Smooth muscle cell (in vitro differentiated cells): ENCODE data around the gene INO80. TPM values are rescaled to one million over a fixed set of nuclear protein-coding genes. Genes with fewer than 3 reads are reported as not detected.

Experiments
- DNase-seq: peaks from one replicate; lab custom pipeline; 2025; ENCODE audit not compliant: unreplicated experiment; lab: John Stamatoyannopoulos, UW
- H2AFZ ChIP-seq: fragments of 200-600 bp; sonication (generic); 2 replicates; pipeline ENCODE4 v1.6.0; 2016; ENCODE audit warnings: antibody characterized with exemption, low read depth, mild to moderate bottlenecking
- H3F3A ChIP-seq: fragments of 200-600 bp; sonication (generic); 2 replicates; pipeline ENCODE4 v1.6.0; 2017; ENCODE audit warnings: antibody characterized with exemption, low read depth
- H3K27ac ChIP-seq: fragments of 200-600 bp; sonication (generic); 2 replicates; pipeline ENCODE4 v1.5.1; 2016; ENCODE audit warnings: low read depth, mild to moderate bottlenecking
- H3K27me3 ChIP-seq: fragments of 200-600 bp; sonication (generic); 2 replicates; pipeline ENCODE4 v1.6.1; 2016; ENCODE audit warnings: low read depth, mild to moderate bottlenecking
- H3K36me3 ChIP-seq: fragments of 200-600 bp; sonication (generic); 2 replicates; pipeline ENCODE4 v1.5.1; 2016; ENCODE audit warnings: low read depth
- H3K4me1 ChIP-seq: fragments of 200-600 bp; sonication (generic); 2 replicates; pipeline ENCODE4 v1.5.1; 2016; ENCODE audit warnings: low read depth
- H3K4me2 ChIP-seq: fragments of 200-600 bp; sonication (generic); 2 replicates; pipeline ENCODE4 v1.6.0; 2016; ENCODE audit warnings: mild to moderate bottlenecking
- H3K4me3 ChIP-seq: fragments of 200-600 bp; sonication (generic); 2 replicates; pipeline ENCODE4 v1.5.1; 2016; ENCODE audit warnings: mild to moderate bottlenecking
- H3K79me2 ChIP-seq: fragments of 200-600 bp; sonication (generic); 2 replicates; pipeline ENCODE4 v1.6.0; 2016; ENCODE audit warnings: low read depth, mild to moderate bottlenecking
- H3K9ac ChIP-seq: fragments of 200-600 bp; sonication (generic); 2 replicates; pipeline ENCODE4 v1.6.0; 2016; ENCODE audit warnings: low read depth
- H3K9me3 ChIP-seq: fragments of 200-600 bp; sonication (generic); replicated peaks from 2 replicates; pipeline ENCODE4 v1.5.1; 2016; ENCODE audit warnings: low read depth
- H4K20me1 ChIP-seq: fragments of 200-600 bp; sonication (generic); 2 replicates; pipeline ENCODE4 v1.6.0; 2016; ENCODE audit warnings: low read depth
- WGBS: methylation state at CpG from one replicate; pipeline ENCODE4 v1.1.7; 2016; ENCODE audit warnings: low lambda C conversion rate; 5-methylcytosine and 5-hydroxymethylcytosine counted together
- polyA plus RNA-seq: library from polyadenylated mRNA; unstranded; fragments of >200 nt; fragmentation: Nextera tagmentation; extraction: Ambion mirVana; gene quantifications from 2 replicates; pipeline ENCODE4 v1.2.1, GENCODE V29; 2016
- total RNA-seq: library from RNA; depleted of rRNA; stranded (reverse); fragments of >200 nt; gene quantifications from 2 replicates; pipeline ENCODE4 v1.2.3, GENCODE V29; 2014
- TF ChIP-seq, protein P1 (sequence below): fragments of 200-600 bp; sonication (generic); IDR thresholded peaks from 2 replicates; pipeline ENCODE4 v1.5.1; 2017; ENCODE audit warnings: borderline replicate concordance, mild to moderate bottlenecking, antibody characterized with exemption; ENCODE audit not compliant: insufficient read depth, poor library complexity, severe bottlenecking

The INO80 gene
- total and polyA plus RNA-seq, 2 experiments from 2014 or later = 4.4 to 8.3 TPM

- Histone ChIP-seq H3K4me1 (no peaks in the 10 kb centered on the region), H3F3A (peaks cover 5% of the 10 kb centered on the region), H3K27me3 (no peaks in the 10 kb centered on the region), H3K9me3 (no peaks in the 10 kb centered on the region), H3K9ac (no peak overlapping the region), H2AFZ (no peak overlapping the region), H3K27ac (no peak overlapping the region), H3K36me3 (no peaks in the 10 kb centered on the region), H3K4me2 (no peak overlapping the region), H3K4me3 (no peak overlapping the region), H4K20me1 (peaks cover 74% of the 10 kb centered on the region), H3K79me2 (peaks cover 97% of the 10 kb centered on the region)
- 93% methylated on average over 5 of the region's 5 CpGs for WGBS
- no peak for DNase-seq
- TF ChIP-seq, protein P1, sequence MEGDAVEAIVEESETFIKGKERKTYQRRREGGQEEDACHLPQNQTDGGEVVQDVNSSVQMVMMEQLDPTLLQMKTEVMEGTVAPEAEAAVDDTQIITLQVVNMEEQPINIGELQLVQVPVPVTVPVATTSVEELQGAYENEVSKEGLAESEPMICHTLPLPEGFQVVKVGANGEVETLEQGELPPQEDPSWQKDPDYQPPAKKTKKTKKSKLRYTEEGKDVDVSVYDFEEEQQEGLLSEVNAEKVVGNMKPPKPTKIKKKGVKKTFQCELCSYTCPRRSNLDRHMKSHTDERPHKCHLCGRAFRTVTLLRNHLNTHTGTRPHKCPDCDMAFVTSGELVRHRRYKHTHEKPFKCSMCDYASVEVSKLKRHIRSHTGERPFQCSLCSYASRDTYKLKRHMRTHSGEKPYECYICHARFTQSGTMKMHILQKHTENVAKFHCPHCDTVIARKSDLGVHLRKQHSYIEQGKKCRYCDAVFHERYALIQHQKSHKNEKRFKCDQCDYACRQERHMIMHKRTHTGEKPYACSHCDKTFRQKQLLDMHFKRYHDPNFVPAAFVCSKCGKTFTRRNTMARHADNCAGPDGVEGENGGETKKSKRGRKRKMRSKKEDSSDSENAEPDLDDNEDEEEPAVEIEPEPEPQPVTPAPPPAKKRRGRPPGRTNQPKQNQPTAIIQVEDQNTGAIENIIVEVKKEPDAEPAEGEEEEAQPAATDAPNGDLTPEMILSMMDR = no peak
Observed at GRCh38 chr15:41106947-41107346, 9.1 kb downstream of the INO80 start.

DNA sequence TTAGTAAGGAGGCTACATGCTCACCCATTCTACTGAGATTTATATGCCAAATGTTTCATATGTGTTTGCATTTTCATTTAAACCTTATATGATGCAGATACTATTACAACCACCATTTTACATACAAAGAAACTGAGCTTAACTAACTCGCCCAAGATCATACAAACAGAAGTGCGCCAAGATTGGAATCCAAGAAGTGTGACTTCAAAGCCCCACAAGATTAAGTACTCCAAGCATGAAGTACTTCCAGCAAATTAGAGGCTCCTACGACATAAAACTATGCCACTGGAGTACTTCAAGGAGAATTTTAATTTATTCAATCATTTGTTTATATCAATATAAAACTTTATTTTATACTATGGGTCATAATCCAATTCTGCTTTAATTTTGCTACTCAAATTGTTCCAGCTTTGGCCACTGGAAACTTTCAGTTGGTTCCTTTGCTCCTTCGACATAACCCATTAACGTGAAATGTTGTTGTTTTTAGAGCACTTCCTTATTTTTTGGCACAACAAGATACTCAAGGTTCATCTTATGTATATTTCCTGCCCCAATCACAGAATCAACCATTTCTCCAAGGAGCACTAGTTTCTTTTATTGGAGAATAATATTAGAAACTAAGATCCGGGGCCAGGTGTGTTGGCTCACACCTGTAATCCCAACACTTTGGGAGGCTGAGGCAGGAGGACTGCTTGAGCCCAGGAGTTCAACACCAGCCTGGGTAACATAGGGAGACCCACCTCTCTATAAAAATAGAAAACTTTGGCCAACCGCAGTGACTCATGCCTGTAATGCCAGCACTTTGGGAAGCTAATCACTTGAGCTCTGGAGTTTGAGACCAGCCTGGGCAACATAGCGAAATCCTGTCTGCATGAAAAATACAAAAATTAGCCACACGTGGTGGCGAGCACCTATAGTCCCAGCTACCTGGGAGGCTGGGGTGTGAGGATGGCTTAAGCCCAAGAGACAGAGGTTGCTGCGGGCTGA lies 10.4 kb downstream of the INO80 start:
- no peak overlapping the region for H3K27ac ChIP-seq
- 93% methylated on average over 10 of the region's 11 CpGs for WGBS
- H2AFZ ChIP-seq = no peak overlapping the region
- H4K20me1 ChIP-seq = peaks cover 86% of the 10 kb centered on the region
- no peak overlapping the region for H3K4me3 ChIP-seq
- no peaks in the 10 kb centered on the region for H3K27me3 ChIP-seq
- H3K4me1 ChIP-seq = no peaks in the 10 kb centered on the region
- no peaks in the 10 kb centered on the region for H3K36me3 ChIP-seq
- no peak overlapping the region for H3K4me2 ChIP-seq
- no peak for DNase-seq
- H3F3A ChIP-seq = peaks cover 5% of the 10 kb centered on the region
- TF ChIP-seq, protein P1 = no peak
- no peak overlapping the region for H3K9ac ChIP-seq
- H3K9me3 ChIP-seq = no peaks in the 10 kb centered on the region
- peaks cover 97% of the 10 kb centered on the region for H3K79me2 ChIP-seq

DNA sequence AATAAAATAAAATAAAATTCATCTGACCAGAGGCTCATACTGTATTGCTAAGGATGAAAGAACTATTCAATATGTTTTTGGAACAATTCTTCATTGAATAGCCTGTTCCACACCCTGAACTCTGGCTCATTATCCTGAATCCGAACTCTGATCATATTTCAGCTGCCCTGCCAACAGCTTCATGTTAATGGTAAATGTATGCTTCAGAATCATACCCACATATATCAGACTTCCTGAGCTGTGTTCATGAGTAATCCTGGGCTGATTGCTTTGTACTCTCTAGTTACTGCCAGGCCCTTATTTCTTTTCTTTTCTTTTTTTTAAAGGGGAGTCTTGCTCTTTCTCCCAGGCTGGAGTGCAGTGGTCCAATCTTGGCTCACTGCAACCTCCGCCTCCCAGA lies 11.8 kb downstream of the INO80 start:
- H3K27ac ChIP-seq = no peak overlapping the region

More for the DNA sequence above, 11.8 kb downstream of the INO80 start:
- Histone ChIP-seq H3K27me3 (no peaks in the 10 kb centered on the region), H3K79me2 (peaks cover 97% of the 10 kb centered on the region), H4K20me1 (peaks cover 98% of the 10 kb centered on the region), H3K4me2 (no peak overlapping the region), H3K4me3 (no peak overlapping the region), H3F3A (peaks cover 5% of the 10 kb centered on the region), H3K9me3 (no peaks in the 10 kb centered on the region), H3K36me3 (no peaks in the 10 kb centered on the region), H2AFZ (no peak overlapping the region), H3K9ac (no peak overlapping the region), H3K4me1 (no peaks in the 10 kb centered on the region)
- 99% methylated on average over 2 of the region's 2 CpGs for WGBS
- TF ChIP-seq, protein P1 = no peak
- no peak for DNase-seq
